Measurements from ENCODE around the gene NRROS. TPM values are rescaled to one million over a fixed set of nuclear protein-coding genes. Genes with fewer than 3 reads are reported as not detected.
A peak's percentile ranks its signal among the peaks of the same experiment; 100 is the strongest.
"Not testable (repeated sequence)": the region's sequence is repeated elsewhere in the genome, so short reads cannot be mapped to it uniquely, and the experiment has no call there.

NRROS gene
- total and polyA plus RNA-seq, 2 experiments from 2014 or later = 0.33 TPM; not detected in 1

- WGBS (ENCODE audit: low lambda C conversion rate, missing lambda C conversion rate) = 80% methylated on average over 5 of the region's 5 CpGs
- Histone ChIP-seq H3K4me2 (no peak overlapping the region), H4K20me1 (ENCODE audit: insufficient read depth, poor library complexity, severe bottlenecking) (no peaks in the 10 kb centered on the region), H3K4me3 (no peak overlapping the region), H3K27me3 (no peaks in the 10 kb centered on the region), H3K27ac (no peak overlapping the region), H3K9me3 (ENCODE audit: low read depth) (no peaks in the 10 kb centered on the region), H3K36me3 (replicated peaks; ENCODE audit: insufficient read depth, low read depth) (no peaks in the 10 kb centered on the region), H3K4me1 (ENCODE audit: insufficient read depth) (no peaks in the 10 kb centered on the region), H3K9me2 (replicated peaks; ENCODE audit: insufficient read depth) (no peaks in the 10 kb centered on the region), H3K79me2 (no peaks in the 10 kb centered on the region), H2AFZ (no peak overlapping the region)
- TF ChIP-seq EZH2 (IDR thresholded peaks at IDR 0.05; ENCODE audit: borderline replicate concordance) = no peak
- TF ChIP-seq EZH2phosphoT487 (IDR thresholded peaks at IDR 0.05; ENCODE audit: low read depth, severe bottlenecking, unreplicated experiment) = no peak
- TF ChIP-seq CTCF (IDR thresholded peaks at IDR 0.05; ENCODE audit: poor library complexity) = no peak
- no peak for DNase-seq (ENCODE audit: low spot score)
These were observed 22.2 kb upstream of the NRROS start for GRCh38 chr3:196617256-196617655.

- DNase-seq (ENCODE audit: low spot score) = no peak
These were observed 20.3 kb upstream of the NRROS start for GRCh38 chr3:196619223-196619622.

GRCh38 chr3:196619627-196620026, 19.9 kb upstream of the NRROS start:
- not testable (repeated sequence) for H3K4me3 ChIP-seq; H3K36me3 ChIP-seq (replicated peaks; ENCODE audit: insufficient read depth, low read depth); DNase-seq (ENCODE audit: low spot score); H3K4me2 ChIP-seq; H3K9me2 ChIP-seq (replicated peaks; ENCODE audit: insufficient read depth); H3K4me1 ChIP-seq (ENCODE audit: insufficient read depth); H3K79me2 ChIP-seq; H3K27me3 ChIP-seq; H4K20me1 ChIP-seq (ENCODE audit: insufficient read depth, poor library complexity, severe bottlenecking); H3K9me3 ChIP-seq (ENCODE audit: low read depth); H2AFZ ChIP-seq
- peak overlapping the region; percentile 56 for H3K27ac ChIP-seq
- 33% methylated on average over 4 of the region's 5 CpGs for WGBS (ENCODE audit: low lambda C conversion rate, missing lambda C conversion rate)

More at GRCh38 chr3:196619223-196619622, 20.3 kb upstream of the NRROS start:
- Histone ChIP-seq H4K20me1 (ENCODE audit: insufficient read depth, poor library complexity, severe bottlenecking) (no peaks in the 10 kb centered on the region), H3K4me3 (no peak overlapping the region), H3K36me3 (replicated peaks; ENCODE audit: insufficient read depth, low read depth) (no peaks in the 10 kb centered on the region), H3K27me3 (no peaks in the 10 kb centered on the region), H3K4me2 (no peak overlapping the region), H3K27ac (peak overlapping the region; percentile 46), H3K9me2 (replicated peaks; ENCODE audit: insufficient read depth) (no peaks in the 10 kb centered on the region), H2AFZ (peak overlapping the region; percentile 36), H3K9me3 (ENCODE audit: low read depth) (no peaks in the 10 kb centered on the region), H3K4me1 (ENCODE audit: insufficient read depth) (no peaks in the 10 kb centered on the region), H3K79me2 (no peaks in the 10 kb centered on the region)
- 20% methylated on average over 5 of the region's 5 CpGs for WGBS (ENCODE audit: low lambda C conversion rate, missing lambda C conversion rate)
- no peak for TF ChIP-seq EZH2phosphoT487 (IDR thresholded peaks at IDR 0.05; ENCODE audit: low read depth, severe bottlenecking, unreplicated experiment)
- TF ChIP-seq EZH2 (IDR thresholded peaks at IDR 0.05; ENCODE audit: borderline replicate concordance) = no peak
- TF ChIP-seq CTCF (IDR thresholded peaks at IDR 0.05; ENCODE audit: poor library complexity) = no peak

GRCh38 chr3:196620161-196620604, 19.3 kb upstream of the NRROS start:
- 82% methylated on average over 10 of the region's 10 CpGs for WGBS (ENCODE audit: low lambda C conversion rate, missing lambda C conversion rate)

More at GRCh38 chr3:196620161-196620604, 19.3 kb upstream of the NRROS start:
- Histone ChIP-seq H4K20me1 (ENCODE audit: insufficient read depth, poor library complexity, severe bottlenecking) (no peaks in the 10 kb centered on the region), H3K4me2 (no peak overlapping the region), H3K4me3 (no peak overlapping the region), H3K27me3 (no peaks in the 10 kb centered on the region), H2AFZ (no peak overlapping the region), H3K36me3 (replicated peaks; ENCODE audit: insufficient read depth, low read depth) (no peaks in the 10 kb centered on the region), H3K4me1 (ENCODE audit: insufficient read depth) (no peaks in the 10 kb centered on the region), H3K9me2 (replicated peaks; ENCODE audit: insufficient read depth) (no peaks in the 10 kb centered on the region), H3K79me2 (no peaks in the 10 kb centered on the region), H3K27ac (peak overlapping the region; percentile 56), H3K9me3 (ENCODE audit: low read depth) (no peaks in the 10 kb centered on the region)
- DNase-seq (ENCODE audit: low spot score) = no peak
- no peak for TF ChIP-seq EZH2phosphoT487 (IDR thresholded peaks at IDR 0.05; ENCODE audit: low read depth, severe bottlenecking, unreplicated experiment)
- TF ChIP-seq EZH2 (IDR thresholded peaks at IDR 0.05; ENCODE audit: borderline replicate concordance) = no peak
- TF ChIP-seq CTCF (IDR thresholded peaks at IDR 0.05; ENCODE audit: poor library complexity) = no peak

All from hepatocyte (in vitro differentiated cells).